Transverse colon (tissue), 4 donors: ENCODE data around the gene FLOT1. TPM values are rescaled to one million over a fixed set of nuclear protein-coding genes. Genes with fewer than 3 reads are reported as not detected.
"Not testable (repeated sequence)": the region's sequence is repeated elsewhere in the genome, so short reads cannot be mapped to it uniquely, and the experiment has no call there.

Experiments used
- DNase-seq: peaks from one replicate; pipeline ENCODE4 v3.0.0-alpha.2; 2019
- H3K27ac ChIP-seq, 4 donors: fragments of 200-600 bp; sonication (generic); 2 replicates each; pipeline ENCODE4 v1.5.1; 2016 to 2018; ENCODE audit warnings: inconsistent platforms in 4 of 4
- H3K27me3 ChIP-seq: fragments of 200-600 bp; sonication (generic); 2 replicates; pipeline ENCODE4 v1.5.1; 2017; ENCODE audit warnings: inconsistent platforms
- H3K36me3 ChIP-seq, 4 donors: fragments of 200-600 bp; sonication (generic); 2 replicates each; pipeline ENCODE4 v1.5.1; 2017 to 2019; ENCODE audit warnings: inconsistent platforms in 4 of 4
- H3K4me1 ChIP-seq, 4 donors: fragments of 200-600 bp; sonication (generic); 2 replicates each; pipeline ENCODE4 v1.5.1; 2017 to 2020; ENCODE audit warnings: inconsistent platforms in 4 of 4
- H3K4me3 ChIP-seq, 4 donors: fragments of 200-600 bp; sonication (generic); 1 replicate in 1 of 4; 2 replicates in 3 of 4; pipeline versions ENCODE4 v1.5.1 to v1.6.1; 2017 to 2019; ENCODE audit warnings: inconsistent platforms in 4 of 4
- H3K9me3 ChIP-seq, 2 donors: fragments of 200-600 bp; sonication (generic); 2 replicates each; pipeline ENCODE4 v1.5.1; 2017 to 2019; ENCODE audit warnings: inconsistent platforms in 2 of 2
- EP300 ChIP-seq: sonication (generic); formaldehyde crosslinking; IDR thresholded peaks from one replicate; pipeline ENCODE4 v1.6.1; 2017; ENCODE audit warnings: antibody characterized with exemption, low read depth
- POLR2A ChIP-seq: fragments of 450-650 bp; IDR thresholded peaks from one replicate; pipeline ENCODE4 v1.6.1; 2016; ENCODE audit warnings: antibody characterized with exemption, mild to moderate bottlenecking, moderate library complexity
- POLR2AphosphoS5 ChIP-seq, 3 donors: sonication (generic); formaldehyde crosslinking; IDR thresholded peaks; one replicate each; pipeline ENCODE4 v1.6.1; 2016; ENCODE audit warnings: antibody characterized with exemption in 3 of 3
- WGBS, 2 donors: methylation state at CpG; one replicate each; pipeline ENCODE4 v1.1.5; 2018; ENCODE audit warnings: low coverage in 1 of 2; 5-methylcytosine and 5-hydroxymethylcytosine counted together
- in situ Hi-C, 4 donors: fragments of 200-750 bp; cut with MboI; loops; one replicate each; pipeline versions ENCODE4 v1.15.0 to v1.15.1; 2017; ENCODE audit warnings: low sequenced_read_pairs in 3 of 4, low pct_ligation_motif_present in 1 of 4, low pct_unique_long_range_greater_than_20kb in 1 of 4
- intact Hi-C: fragments of 100-400 bp; cut with DNase I; formaldehyde crosslinking; loops from one replicate; pipeline ENCODE4 v1.15.1; 2023; ENCODE audit warnings: low total_unique reads
- total RNA-seq, 4 donors: library from RNA; depleted of rRNA; stranded (reverse); fragments of >200 nt; gene quantifications; one replicate each; pipeline ENCODE4 v1.1.0, GENCODE V29; 2016
- TF ChIP-seq, protein P1 (sequence below), 5 experiments: fragments of 200-600 bp in 3 of 5; fragments of 450-650 bp in 2 of 5; sonication (generic) in 3 of 5; IDR thresholded peaks; 1 replicate in 2 of 5; 2 replicates in 3 of 5; pipeline ENCODE4 v1.5.1; 2016 to 2017; ENCODE audit warnings: antibody characterized with exemption in 5 of 5, inconsistent platforms in 3 of 5, mild to moderate bottlenecking in 2 of 5, moderate library complexity in 1 of 5

Gene FLOT1
- total RNA-seq, 4 donors from 2014 or later = 123 to 146 (median 139) TPM

DNA sequence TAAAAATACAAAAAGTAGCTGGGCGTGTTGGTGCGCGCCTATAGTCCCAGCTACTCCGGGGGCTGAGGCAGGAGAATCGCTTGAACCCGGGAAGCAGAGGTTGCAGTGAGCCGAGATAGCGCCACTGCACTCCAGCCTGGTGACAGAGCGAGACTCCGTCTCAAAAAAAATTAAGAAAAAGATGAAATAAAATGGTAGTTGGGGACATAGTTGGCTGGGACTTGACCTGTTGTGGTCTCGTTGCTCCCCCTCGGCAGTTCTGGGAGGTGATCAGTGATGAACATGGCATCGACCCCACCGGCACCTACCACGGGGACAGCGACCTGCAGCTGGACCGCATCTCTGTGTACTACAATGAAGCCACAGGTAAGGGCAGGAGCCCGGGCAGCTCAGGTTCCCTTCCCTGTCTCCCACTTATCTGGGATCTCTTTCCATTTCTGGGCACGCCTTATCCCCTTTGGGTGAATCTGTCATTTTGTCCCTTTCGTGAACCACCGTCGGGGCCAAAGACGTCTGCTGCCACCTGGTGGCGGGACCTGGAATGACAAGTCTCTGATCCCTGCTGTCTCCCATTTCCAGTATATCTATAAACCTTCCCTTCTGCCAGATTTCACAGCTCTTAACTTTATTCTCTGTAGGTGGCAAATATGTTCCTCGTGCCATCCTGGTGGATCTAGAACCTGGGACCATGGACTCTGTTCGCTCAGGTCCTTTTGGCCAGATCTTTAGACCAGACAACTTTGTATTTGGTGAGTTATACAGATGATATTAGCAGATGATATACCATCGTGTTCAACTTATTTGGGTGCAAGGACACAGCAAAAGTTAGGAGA is 20.0 kb downstream of the FLOT1 start:
- in situ Hi-C loops (loop anchor here in 2 of 4 donors (5.0 to 10.0 kb wide), 2 partner anchors 40 to 152 kb away; no protein-coding TSS in a partner anchor), intact Hi-C loops (loop anchor here (1.0 to 5.0 kb wide), 2 partner anchors 44 to 105 kb away; partner anchors contain the start of genes MRPS18B and PPP1R10)
- Histone ChIP-seq H3K4me3 (peak overlapping the region in 3 of 4 donors; percentile 76 to 90 (median 79)), H3K27me3 (no peaks in the 10 kb centered on the region), H3K9me3 (no peaks in the 10 kb centered on the region), H3K36me3 (peaks cover 0 to 33% (median 11%) of the 10 kb centered on the region in 4 donors), H3K27ac (peak overlapping the region; percentile 93 to 99 (median 98)), H3K4me1 (peaks cover 0 to 56% (median 31%) of the 10 kb centered on the region in 4 donors)
- 7 to 10% methylated on average over 11 to 27 of the region's 27 CpGs for WGBS, 2 donors
- peak; percentile 89 for DNase-seq
- TF ChIP-seq POLR2AphosphoS5 (IDR thresholded peaks at IDR 0.05) (peak in 1 of 3 donors; percentile 23), EP300 (no peak), POLR2A (peak; percentile 15)
- TF ChIP-seq, protein P1, sequence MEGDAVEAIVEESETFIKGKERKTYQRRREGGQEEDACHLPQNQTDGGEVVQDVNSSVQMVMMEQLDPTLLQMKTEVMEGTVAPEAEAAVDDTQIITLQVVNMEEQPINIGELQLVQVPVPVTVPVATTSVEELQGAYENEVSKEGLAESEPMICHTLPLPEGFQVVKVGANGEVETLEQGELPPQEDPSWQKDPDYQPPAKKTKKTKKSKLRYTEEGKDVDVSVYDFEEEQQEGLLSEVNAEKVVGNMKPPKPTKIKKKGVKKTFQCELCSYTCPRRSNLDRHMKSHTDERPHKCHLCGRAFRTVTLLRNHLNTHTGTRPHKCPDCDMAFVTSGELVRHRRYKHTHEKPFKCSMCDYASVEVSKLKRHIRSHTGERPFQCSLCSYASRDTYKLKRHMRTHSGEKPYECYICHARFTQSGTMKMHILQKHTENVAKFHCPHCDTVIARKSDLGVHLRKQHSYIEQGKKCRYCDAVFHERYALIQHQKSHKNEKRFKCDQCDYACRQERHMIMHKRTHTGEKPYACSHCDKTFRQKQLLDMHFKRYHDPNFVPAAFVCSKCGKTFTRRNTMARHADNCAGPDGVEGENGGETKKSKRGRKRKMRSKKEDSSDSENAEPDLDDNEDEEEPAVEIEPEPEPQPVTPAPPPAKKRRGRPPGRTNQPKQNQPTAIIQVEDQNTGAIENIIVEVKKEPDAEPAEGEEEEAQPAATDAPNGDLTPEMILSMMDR (IDR thresholded peaks at IDR 0.05) = peak; percentile 98 to 100 (median 99)

DNA sequence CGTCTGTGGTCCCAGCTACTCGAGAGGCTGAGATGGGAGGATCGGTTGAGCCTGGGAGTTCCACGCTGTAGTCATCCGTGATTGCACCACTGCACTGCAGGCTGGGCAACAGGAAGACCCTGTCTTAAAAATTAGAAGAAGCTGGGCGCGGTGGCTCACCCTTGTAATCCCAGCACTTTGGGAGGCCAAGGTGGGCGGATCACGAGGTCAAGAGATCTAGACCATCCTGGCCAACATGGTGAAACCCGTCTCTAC is 20.5 kb downstream of the FLOT1 start:
- intact Hi-C loops (loop anchor here (1.0 to 5.0 kb wide), 2 partner anchors 44 to 105 kb away; partner anchors contain the start of genes MRPS18B and PPP1R10), in situ Hi-C loops (loop anchor here in 2 of 4 donors (5.0 to 10.0 kb wide), 2 partner anchors 40 to 153 kb away; no protein-coding TSS in a partner anchor)
- not testable (repeated sequence) for H3K27me3 ChIP-seq, H3K9me3 ChIP-seq
- 4% methylated on average over 10 of the region's 10 CpGs; no CpG with 5 or more reads in 1 of the 2 donors for WGBS, 2 donors
- Histone ChIP-seq H3K4me1 (peaks cover 0 to 56% (median 31%) of the 10 kb centered on the region in 4 donors), H3K36me3 (peaks cover 0 to 27% (median 11%) of the 10 kb centered on the region in 4 donors), H3K4me3 (peak overlapping the region; percentile 68 to 90 (median 78)), H3K27ac (peak overlapping the region; percentile 93 to 99 (median 98))
- peak; percentile 36 for DNase-seq

DNA sequence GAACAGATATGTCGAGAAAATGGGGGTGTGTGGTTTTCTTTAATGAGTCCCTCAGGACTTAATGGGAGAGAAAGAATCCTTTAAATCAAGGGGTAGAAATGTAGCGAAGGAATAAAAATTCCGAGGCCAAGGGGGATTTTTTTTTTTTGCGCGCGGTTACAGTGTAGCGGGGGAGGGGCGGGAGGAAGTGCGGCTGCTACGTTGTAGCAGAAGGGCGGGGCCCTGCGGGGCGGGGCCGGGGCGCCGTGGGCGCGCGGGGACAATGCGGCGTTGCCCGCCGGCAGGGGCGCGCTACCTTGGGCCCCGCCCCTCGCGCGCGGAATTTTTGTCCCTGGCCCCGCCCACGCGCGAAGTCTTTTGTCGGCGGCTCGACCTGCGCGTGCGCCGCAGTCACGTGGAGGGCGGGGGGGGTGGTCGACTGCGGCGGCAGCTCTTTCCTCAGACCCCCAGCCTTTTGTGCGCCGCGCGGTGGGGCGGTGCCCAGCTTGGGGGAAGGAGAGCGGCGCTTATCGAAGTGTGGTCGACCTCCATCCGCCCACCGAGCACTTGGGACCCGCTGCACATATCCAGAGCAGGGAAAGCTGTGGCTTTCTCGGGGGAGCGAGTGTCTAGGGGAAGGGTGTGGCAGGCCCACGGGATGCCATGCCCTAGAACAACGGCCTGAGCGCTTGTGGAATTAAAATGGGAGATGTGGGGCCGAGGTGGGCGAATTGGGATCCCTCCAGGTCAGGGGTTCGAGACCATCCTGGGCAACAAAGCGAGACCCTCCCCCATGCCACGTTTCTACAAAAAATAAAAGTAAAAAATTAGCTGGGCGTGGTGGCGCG is 21.1 kb downstream of the FLOT1 start:
- TF ChIP-seq POLR2AphosphoS5 (IDR thresholded peaks at IDR 0.05) = peak; percentile 54 to 75 (median 55)
- no peak for TF ChIP-seq EP300
- TF ChIP-seq, protein P1 (IDR thresholded peaks at IDR 0.05) = peak in 4 of 5 experiments; percentile 39 to 47 (median 45)

DNA sequence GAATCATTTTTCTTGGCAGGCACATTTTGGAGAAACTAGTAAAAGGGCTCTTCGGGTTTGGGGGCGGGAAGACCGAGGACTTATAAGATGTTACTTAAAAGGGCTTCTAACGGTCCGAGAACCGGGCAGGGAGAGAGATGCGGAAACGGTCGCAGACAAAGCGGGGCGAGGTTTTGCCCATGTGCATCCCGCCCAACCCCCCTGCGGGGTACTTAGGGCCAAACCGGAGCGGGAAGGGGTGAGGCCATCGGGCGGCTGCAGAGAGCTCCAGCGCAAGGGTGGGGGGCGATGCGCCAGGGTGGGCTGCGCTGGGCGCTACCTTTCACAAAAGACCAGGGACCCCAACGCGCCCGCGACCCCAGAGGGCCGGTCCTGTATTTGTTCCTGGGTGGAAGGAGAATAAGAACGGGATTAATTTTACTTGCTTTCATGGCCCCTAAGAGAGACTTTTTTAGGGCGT is 21.7 kb downstream of the FLOT1 start:
- in situ Hi-C loops = loop anchor here in 2 of 4 donors (5.0 to 10.0 kb wide), 2 partner anchors 38 to 154 kb away; no protein-coding TSS in a partner anchor
- peaks cover 0 to 24% (median 11%) of the 10 kb centered on the region in 4 donors for H3K36me3 ChIP-seq
- no peaks in the 10 kb centered on the region for H3K27me3 ChIP-seq
- intact Hi-C loops = loop anchor here (5.0 kb wide), 1 partner anchor 103 kb away; the partner anchor contains the start of genes MRPS18B and PPP1R10
- DNase-seq = peak; percentile 84
- H3K27ac ChIP-seq = peak overlapping the region; percentile 93 to 99 (median 98)
- TF ChIP-seq POLR2AphosphoS5 (IDR thresholded peaks at IDR 0.05) = peak in 1 of 3 donors; percentile 32
- TF ChIP-seq EP300 = peak; percentile 21
- no peak for TF ChIP-seq POLR2A
- WGBS, 2 donors = 0% methylated on average over 15 to 29 of the region's 29 CpGs
- peak overlapping the region; percentile 58 to 90 (median 78) for H3K4me3 ChIP-seq
- no peaks in the 10 kb centered on the region for H3K9me3 ChIP-seq
- H3K4me1 ChIP-seq = peaks cover 4 to 65% (median 39%) of the 10 kb centered on the region in 4 donors

More for the DNA sequence above, 21.1 kb downstream of the FLOT1 start:
- in situ Hi-C loops = loop anchor here in 2 of 4 donors (5.0 to 10.0 kb wide), 2 partner anchors 39 to 153 kb away; no protein-coding TSS in a partner anchor
- peak; percentile 94 for DNase-seq
- no peaks in the 10 kb centered on the region for H3K9me3 ChIP-seq
- H3K27me3 ChIP-seq = no peaks in the 10 kb centered on the region
- H3K4me1 ChIP-seq = peaks cover 2 to 59% (median 35%) of the 10 kb centered on the region in 4 donors
- intact Hi-C loops = loop anchor here (1.0 to 5.0 kb wide), 2 partner anchors 43 to 104 kb away; partner anchors contain the start of genes MRPS18B and PPP1R10
- H3K4me3 ChIP-seq = peak overlapping the region; percentile 68 to 90 (median 78)
- peaks cover 0 to 24% (median 11%) of the 10 kb centered on the region in 4 donors for H3K36me3 ChIP-seq
- peak overlapping the region; percentile 93 to 99 (median 98) for H3K27ac ChIP-seq
- WGBS, 2 donors = 0% methylated on average over 65 of the region's 71 CpGs; no CpG with 5 or more reads in 1 of the 2 donors
